Fibroblast of skin of left quadriceps (primary cell): ENCODE measurements around the gene SLC16A14.
"Not testable (repeated sequence)": the region's sequence is repeated elsewhere in the genome, so short reads cannot be mapped to it uniquely, and the experiment has no call there.

Experiments used
- DNase-seq, 2 experiments: peaks; one replicate each; pipeline ENCODE4 v3.0.0-alpha.2; 2013; ENCODE audit warnings: low read depth in 2 of 2

The SLC16A14 gene

GRCh38 chr2:230068651-230069055 is at the start of gene SLC16A14:
Gene SLC16A14 (minus strand): TSS chr2:230068924. CDS start chr2:230059352, 9,572 bp downstream.
- peak in 1 of 2 experiments; percentile 25 for DNase-seq

DNA sequence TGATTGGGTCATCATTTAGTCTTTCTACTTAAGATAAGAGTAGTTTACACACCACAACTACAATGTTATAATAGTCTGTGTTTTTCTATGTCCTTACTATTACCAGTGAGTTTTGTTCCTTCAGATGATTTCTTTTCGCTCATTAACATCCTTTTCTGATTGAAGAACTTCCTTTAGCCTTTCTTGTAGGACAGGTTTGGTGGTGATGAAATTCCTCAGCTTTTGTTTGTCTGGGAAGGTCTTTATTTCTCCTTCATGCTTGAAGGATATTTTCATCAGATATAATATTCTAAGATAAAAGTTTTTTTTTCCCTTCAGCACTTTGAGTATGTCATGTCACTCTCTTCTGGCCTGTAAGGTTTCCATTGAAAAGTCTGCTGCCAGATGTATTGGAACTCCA is 38.0 kb upstream of the SLC16A14 start:
- no peak for DNase-seq

DNA sequence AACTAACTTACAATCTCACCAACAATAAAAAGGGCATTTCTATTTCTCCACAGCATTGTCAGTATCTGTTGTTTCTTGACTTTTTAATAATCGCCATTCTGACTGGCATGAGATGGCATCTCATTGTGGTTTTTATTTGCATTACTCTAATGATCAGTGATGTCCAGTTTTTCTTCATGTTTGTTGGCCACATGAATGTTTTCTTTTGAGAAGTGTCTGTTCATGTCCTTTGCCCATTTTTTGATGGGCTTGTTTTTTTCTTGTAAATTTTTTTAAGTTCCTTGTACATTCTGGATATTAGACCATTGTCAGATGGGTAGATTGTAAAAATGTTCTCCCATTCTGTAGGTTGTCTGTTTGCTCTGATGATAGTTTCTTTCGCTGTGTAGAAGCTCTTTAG is 33.2 kb upstream of the SLC16A14 start:
- DNase-seq = not testable (repeated sequence)

DNA sequence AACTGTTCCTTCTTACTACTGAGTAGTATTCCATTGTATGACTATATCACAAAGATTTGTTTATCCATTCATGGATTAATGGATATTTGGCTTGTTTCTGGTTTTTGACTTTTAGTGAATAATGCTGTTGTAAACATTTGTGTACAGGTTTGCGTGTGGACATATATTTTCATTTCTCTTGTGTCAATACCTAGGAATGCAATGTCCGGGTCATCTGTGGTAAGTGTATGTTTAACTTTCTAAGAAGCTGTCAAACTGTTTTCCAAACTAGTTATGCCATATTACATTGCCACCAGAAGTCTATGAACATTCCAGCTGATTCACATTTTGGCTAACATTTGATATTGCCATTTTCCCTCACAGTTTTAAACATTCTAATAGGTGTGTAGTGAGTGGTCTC is 29.1 kb upstream of the SLC16A14 start:
- DNase-seq = no peak

- no peak for DNase-seq
These were observed 28.7 kb upstream of the SLC16A14 start for GRCh38 chr2:230097424-230097823.

DNA sequence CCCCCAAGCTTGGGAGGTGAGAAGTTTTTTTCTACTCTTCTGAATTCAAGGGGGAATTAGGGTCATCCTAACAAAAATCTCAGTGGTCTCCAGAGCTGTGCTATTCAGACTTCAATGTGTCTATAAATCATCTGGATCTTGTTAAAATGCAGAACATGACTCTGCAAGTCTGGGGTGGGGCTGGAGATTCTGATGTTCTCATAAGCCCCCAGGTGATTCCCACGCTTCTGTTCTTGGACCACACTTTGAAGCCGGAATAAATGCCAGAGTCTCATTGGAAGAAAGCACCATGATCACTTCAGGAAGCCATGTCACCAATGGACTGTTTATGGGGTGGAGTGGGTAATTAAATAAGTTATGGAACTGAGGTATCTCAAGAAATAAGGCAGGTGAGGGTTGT is 22.2 kb upstream of the SLC16A14 start:
- DNase-seq = no peak

DNA sequence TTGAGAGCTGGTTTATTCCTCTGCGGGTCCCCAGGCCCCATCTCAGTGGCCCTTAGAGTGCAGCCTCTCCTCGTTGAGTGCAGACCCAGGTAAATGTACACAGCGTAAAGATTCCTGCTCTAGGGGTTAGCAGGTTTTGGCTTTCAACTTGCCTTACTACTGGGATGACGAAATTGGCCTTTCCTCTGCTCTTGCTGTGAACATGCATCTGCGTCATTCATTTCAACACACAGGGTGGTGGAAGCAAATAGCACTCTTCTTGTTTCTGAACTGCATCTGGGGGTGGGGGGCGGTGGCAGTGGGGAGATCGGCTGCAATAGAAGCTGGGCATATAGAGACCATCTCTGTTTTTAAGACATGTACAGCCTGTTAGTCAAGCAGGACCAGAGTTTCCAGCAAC is 16.5 kb upstream of the SLC16A14 start:
- DNase-seq = no peak

DNA sequence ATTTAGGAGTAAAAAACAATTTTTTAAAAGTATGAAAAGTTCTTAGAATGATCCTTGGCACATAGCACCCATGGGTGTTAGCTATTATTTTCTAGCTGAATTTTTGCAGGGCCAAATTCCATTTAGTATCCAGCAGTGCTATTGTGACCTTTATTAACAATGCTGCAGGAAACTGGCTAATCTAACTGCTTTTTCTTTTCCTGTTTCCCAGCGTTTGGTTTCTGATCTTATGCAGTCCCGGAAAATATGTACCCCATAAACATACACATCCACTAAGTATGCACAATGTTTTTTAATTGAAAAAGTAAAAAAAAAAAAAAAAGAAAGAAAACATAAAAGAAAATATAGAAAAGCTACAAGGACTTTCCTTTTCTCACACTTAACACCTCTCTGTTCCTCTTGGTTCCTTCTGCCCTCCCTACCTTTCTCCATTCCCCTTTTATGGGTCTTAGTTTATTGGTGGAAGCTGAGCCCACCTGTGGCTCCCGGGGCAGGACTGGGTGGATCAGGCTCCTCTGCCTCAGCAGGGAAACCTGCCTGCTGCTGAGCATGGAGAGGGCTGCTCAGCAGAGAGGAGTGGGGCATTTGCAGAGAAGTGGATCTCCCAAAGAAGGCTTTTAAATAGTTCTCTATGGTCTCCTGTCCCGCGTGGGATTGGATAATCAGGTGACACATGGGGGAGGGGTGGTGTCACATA is 9.3 kb upstream of the SLC16A14 start:
- no peak for DNase-seq

DNA sequence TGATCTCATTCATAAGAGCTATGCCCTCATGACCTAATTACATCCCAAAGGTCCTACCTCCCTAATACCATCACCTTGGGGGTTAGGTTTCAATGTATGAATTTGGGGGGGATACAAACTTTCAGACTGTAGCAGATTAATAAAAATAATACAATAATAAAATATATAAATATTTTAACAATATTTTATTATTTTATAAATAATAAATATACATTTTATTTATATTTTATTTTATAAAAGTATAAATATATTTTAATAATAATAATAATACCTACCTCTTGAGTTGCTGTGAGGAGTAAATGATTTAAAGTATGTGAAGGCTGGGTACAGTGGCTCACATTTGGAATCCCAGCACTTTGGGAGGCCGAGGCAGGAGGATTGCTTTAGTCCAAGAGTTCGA is 8.1 kb upstream of the SLC16A14 start:
- DNase-seq = no peak

DNA sequence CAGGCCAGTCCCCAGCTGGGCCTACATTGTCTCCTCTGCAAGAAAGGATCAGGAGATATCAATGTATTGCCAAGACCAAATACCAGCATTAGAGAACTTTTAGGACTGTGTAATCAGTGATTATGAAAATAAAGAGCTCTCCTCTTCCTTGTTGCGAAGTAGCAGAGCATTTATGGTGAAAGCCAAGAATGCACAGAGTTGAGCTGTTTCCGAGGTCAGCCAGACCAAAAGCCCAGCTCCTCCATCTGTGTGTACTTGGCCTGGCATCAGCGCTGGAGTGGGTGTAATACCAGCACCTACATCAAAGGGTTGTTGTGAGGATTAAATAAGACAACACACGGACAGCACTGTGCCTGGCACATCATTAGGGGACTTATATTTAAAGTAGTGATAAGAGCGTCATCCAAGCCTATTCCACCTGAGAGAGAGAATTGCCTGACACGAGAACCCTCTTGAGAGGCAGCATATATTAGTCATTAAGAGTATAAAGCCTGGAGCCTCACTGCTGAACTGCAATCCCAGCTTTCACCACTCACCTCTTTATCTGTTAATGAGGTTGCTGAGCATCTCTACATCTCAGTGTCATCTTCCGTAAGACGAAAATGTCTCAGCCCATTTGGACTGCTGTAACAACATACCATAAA is 7.4 kb upstream of the SLC16A14 start:
- no peak for DNase-seq

- no peak for DNase-seq
These were observed 2.7 kb upstream of the SLC16A14 start for GRCh38 chr2:230071421-230071820.

DNA sequence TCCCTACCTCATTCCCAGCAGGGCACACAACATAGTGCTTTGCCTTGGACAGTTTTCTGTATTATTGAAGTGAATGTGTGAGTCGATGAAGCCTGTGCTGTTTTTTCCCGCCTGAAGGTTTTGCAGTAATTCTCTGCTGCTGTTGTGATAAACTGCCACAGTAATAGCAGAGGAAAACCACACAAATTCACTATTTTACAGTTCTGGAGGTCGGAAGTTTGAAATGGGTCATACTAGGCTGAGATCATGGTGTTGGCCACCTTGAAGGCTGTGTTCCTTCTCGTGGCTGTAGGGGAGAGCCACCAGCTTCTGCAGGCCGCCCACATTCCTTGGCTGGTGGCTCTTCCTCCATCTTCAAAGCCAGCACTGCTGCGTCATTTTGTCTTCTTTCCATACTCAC is 678 bp upstream of the SLC16A14 start:
- no peak for DNase-seq

DNA sequence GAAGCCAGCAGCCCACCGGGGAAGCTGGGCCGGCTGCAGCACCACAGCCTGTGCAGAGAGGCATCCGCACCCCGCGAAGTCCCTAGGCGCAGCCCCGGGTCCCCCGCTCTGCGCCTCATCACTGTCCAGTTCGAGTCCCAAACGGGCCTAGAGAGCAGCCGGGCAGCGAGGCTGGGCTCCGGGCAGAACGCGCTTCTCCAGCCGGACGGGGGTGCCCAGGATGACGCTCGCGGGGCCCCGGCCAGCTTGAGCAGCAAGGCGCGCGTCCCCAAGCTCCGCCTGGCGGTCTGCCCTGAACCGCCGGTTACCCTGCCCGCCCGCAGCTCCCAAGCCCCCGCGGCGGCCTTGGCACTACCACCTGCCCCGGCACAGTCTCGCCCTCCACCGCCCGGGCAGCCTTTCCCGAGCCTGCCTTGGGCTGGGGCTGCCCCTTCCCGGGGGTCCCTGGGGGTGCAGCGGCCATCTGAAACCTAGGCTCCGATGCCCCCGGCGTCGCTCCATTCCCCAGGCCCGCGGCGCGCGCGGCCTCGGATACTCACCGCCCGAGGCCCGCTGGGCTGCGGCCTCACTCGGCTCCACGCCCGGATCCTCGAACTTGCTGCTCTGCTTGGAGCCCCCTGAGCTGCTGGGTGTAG is 591 bp downstream of the SLC16A14 start:
- DNase-seq = no peak

GRCh38 chr2:230060672-230061293 is 7.9 kb downstream of the SLC16A14 start:
- no peak for DNase-seq

DNA sequence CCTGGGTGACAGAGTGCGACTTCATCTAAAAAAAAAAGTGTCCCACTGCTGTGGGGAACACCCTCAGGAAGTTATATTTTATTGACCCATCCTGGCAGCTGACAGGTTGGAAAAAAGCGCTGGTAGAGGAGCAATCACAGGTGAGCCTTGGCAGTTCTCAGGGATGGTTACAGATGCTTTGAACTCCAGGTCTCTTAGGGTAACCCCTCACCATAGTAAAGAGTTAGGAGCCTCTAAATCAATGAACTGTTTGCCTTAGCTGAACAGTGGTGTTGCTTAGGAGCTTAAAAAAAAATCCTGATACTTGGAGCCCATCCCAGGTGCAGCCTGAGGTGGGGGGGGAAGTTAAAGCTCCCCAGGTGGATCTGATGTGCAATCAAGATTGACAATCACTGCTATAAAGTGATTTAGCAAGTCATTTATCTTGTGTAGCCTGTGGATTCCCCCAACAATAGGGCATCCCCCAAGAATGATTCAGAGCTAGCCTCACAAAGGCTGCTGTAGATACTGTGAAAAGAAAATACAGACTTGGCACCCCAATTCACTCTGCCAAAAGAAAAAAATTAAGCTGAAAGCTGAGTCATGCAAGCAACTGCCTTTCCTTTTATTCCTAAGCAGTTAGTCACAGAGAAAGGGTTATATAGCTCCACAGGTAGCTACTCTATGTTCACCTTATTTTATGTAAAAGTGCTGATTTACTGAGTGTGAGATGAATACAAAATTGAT is 14.8 kb downstream of the SLC16A14 start:
- no peak for DNase-seq

DNA sequence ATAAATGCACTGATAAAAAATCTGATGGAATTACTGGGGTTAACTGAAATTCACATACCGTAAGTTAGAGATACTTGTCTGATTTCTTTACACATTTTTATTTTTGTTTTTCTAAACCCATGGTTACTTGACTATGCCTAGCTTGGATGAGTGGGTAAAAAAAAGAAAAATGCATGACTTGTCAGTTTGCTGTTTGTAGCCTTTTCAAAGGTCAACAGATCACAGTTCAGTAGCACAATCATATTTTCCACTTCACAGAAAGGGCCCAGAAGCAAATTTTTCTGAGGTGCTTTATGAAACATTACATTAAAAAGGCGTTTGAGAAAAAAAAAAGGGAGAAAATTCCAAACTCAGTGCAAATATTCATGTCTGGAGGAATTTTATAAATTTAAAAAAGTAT is 16.4 kb downstream of the SLC16A14 start:
- DNase-seq = no peak

DNA sequence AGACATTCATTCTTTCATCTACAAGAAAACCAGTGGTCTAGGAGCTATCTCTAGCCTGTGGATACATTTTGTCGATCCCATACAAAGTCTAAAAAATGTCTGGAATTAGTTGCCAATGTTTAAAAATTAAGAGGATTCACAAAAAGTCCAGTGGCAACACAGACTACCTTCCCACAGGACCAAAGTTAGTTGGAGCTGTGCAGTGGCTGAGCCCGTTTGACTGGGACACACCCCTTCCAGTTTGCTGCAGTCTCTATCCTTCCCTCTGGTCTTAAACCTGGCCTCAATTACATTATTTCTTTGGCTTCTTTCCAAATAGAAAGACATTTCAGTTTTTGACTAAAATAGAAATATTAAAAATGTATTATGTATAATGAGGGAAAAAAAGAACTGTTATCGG is 18.6 kb downstream of the SLC16A14 start:
- no peak for DNase-seq

DNA sequence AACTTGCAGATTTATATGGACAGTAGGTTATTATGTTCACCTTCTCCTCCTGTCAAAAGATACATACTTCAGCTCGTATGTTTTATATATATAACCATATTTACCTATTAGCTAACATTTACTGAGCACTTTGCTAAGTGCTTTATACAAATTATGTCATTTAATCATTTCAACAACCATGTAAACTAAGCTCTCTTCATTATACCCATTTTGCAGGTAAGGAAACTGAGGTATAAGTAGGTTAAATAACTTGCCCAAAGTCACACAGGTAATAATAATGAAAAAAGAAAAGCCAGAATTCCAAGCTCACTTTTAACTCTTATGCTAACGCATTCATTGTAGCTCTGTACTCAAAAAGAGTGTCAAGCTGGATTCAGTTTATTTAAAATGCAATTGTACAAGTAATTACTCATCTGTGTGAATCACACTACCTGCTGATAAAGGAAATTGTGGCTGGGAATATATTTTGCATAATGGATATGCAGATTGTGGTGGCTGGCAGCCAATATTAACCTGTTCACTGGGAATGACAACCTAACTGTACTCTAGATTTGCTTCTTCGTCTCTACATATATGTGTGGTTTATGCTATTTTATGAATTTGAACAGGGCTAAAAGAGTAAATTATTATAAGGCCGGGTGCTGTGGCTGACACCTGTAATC is 20.6 kb downstream of the SLC16A14 start:
- DNase-seq = no peak

GRCh38 chr2:230046491-230046890 is 22.2 kb downstream of the SLC16A14 start:
- no peak for DNase-seq

GRCh38 chr2:230043461-230043860 is 25.3 kb downstream of the SLC16A14 start:
- DNase-seq = no peak

- DNase-seq = no peak
These were observed 25.7 kb downstream of the SLC16A14 start for GRCh38 chr2:230043025-230043424.
